NCI-H2171 (cell line): Measurements from ENCODE around the gene SF3B4.
"Not testable (repeated sequence)": the region's sequence is repeated elsewhere in the genome, so short reads cannot be mapped to it uniquely, and the experiment has no call there.

Experiments
- DNase-seq: peaks from one replicate; lab custom pipeline; 2025; lab: John Stamatoyannopoulos, UW

The SF3B4 gene

GRCh38 chr1:149927563-149928400 is at the start of gene SF3B4:
Gene SF3B4, minus strand, starts transcription at chr1:149927803. Its CDS starts 44 bp downstream, at chr1:149927759.
- peak; percentile 93 for DNase-seq

GRCh38 chr1:149977345-149977744 is 49.7 kb upstream of the SF3B4 start:
- peak; percentile 50 for DNase-seq

GRCh38 chr1:149972547-149972946 is 44.9 kb upstream of the SF3B4 start:
- DNase-seq = no peak

- no peak for DNase-seq
Measured at GRCh38 chr1:149967646-149968045, 40.0 kb upstream of the SF3B4 start.

GRCh38 chr1:149967041-149967440 is 39.4 kb upstream of the SF3B4 start:
- DNase-seq = no peak

GRCh38 chr1:149966405-149966804 is 38.8 kb upstream of the SF3B4 start:
- DNase-seq = no peak

- DNase-seq = no peak
Measured at GRCh38 chr1:149965440-149965839, 37.8 kb upstream of the SF3B4 start.

- DNase-seq = no peak
Measured at GRCh38 chr1:149963358-149963757, 35.8 kb upstream of the SF3B4 start.

- DNase-seq = no peak
Measured at GRCh38 chr1:149962736-149963135, 35.1 kb upstream of the SF3B4 start.

GRCh38 chr1:149962039-149962647 is 34.5 kb upstream of the SF3B4 start:
- peak; percentile 9 for DNase-seq

- not testable (repeated sequence) for DNase-seq
Measured at GRCh38 chr1:149957548-149957947, 29.9 kb upstream of the SF3B4 start.

GRCh38 chr1:149949911-149950310 is 22.3 kb upstream of the SF3B4 start:
- no peak for DNase-seq

GRCh38 chr1:149945206-149945605 is 17.6 kb upstream of the SF3B4 start:
- no peak for DNase-seq

GRCh38 chr1:149942885-149943284 is 15.3 kb upstream of the SF3B4 start:
- DNase-seq = no peak

GRCh38 chr1:149942207-149942606 is 14.6 kb upstream of the SF3B4 start:
- DNase-seq = no peak

- no peak for DNase-seq
Measured at GRCh38 chr1:149940427-149940826, 12.8 kb upstream of the SF3B4 start.

- not testable (repeated sequence) for DNase-seq
Measured at GRCh38 chr1:149938668-149939003, 11.0 kb upstream of the SF3B4 start.

GRCh38 chr1:149937759-149938158 is 10.2 kb upstream of the SF3B4 start:
- DNase-seq = no peak

GRCh38 chr1:149936992-149937705 is 9.5 kb upstream of the SF3B4 start:
- no peak for DNase-seq

GRCh38 chr1:149936170-149936991 is 8.8 kb upstream of the SF3B4 start, which contains the start of gene MTMR11:
Gene MTMR11, minus strand, starts transcription at chr1:149936879. Its CDS starts 232 bp downstream, at chr1:149936647.
- no peak for DNase-seq

- no peak for DNase-seq
Measured at GRCh38 chr1:149934356-149934755, 6.8 kb upstream of the SF3B4 start.

GRCh38 chr1:149933208-149933607 is 5.6 kb upstream of the SF3B4 start:
- DNase-seq = no peak
